CD14-positive monocyte (primary cell): ENCODE results near the gene GBX1. TPM values are rescaled to one million over a fixed set of nuclear protein-coding genes. Genes with fewer than 3 reads are reported as not detected.

Source experiments
- DNase-seq, 3 donors: peaks; one replicate each; pipeline ENCODE4 v3.0.0-alpha.2; 2011 to 2022
- H2AFZ ChIP-seq: 2 replicates; pipeline ENCODE4 v1.6.0; 2012; ENCODE audit warnings: mild to moderate bottlenecking, low read depth, low read length, inconsistent platforms; ENCODE audit not compliant: insufficient read depth, poor library complexity, severe bottlenecking
- H3K27ac ChIP-seq, 2 donors: 1 replicate in 1 of 2; 2 replicates in 1 of 2; pipeline ENCODE4 v1.5.1; 2012 to 2013; ENCODE audit warnings: low read length in 2 of 2, control low read depth in 1 of 2, inconsistent platforms in 1 of 2, low read depth in 1 of 2, mild to moderate bottlenecking in 1 of 2
- H3K27me3 ChIP-seq, 2 donors: one replicate each; pipeline versions ENCODE4 v1.6.0 to v1.6.1; 2011 to 2013; ENCODE audit warnings: low read length in 2 of 2; ENCODE audit not compliant: control insufficient read depth in 2 of 2, insufficient read depth in 2 of 2
- H3K36me3 ChIP-seq, 2 donors: replicated peaks in 1 of 2; 1 replicate in 1 of 2; 2 replicates in 1 of 2; pipeline versions ENCODE4 v1.5.1 to v1.6.1; 2012 to 2013; ENCODE audit warnings: low read length in 2 of 2, control low read depth in 1 of 2, inconsistent platforms in 1 of 2, mild to moderate bottlenecking in 1 of 2; ENCODE audit not compliant: insufficient read depth in 2 of 2, control insufficient read depth in 1 of 2
- H3K4me1 ChIP-seq, 2 donors: 1 replicate in 1 of 2; 2 replicates in 1 of 2; pipeline versions ENCODE4 v1.5.1 to v1.6.1; 2012 to 2013; ENCODE audit warnings: low read length in 2 of 2, control low read depth in 1 of 2, inconsistent platforms in 1 of 2, mild to moderate bottlenecking in 1 of 2, moderate library complexity in 1 of 2; ENCODE audit not compliant: insufficient read depth in 2 of 2, control insufficient read depth in 1 of 2
- H3K4me2 ChIP-seq: replicated peaks from 2 replicates; pipeline ENCODE3; 2012; ENCODE audit warnings: low read length, moderate library complexity, mild to moderate bottlenecking; ENCODE audit not compliant: poor library complexity, severe bottlenecking; ENCODE audit errors: extremely low read depth
- H3K4me3 ChIP-seq, 3 experiments: fragments of 200-600 bp in 1 of 3; sonication (generic) in 1 of 3; replicated peaks in 1 of 3; 1 replicate in 2 of 3; 2 replicates in 1 of 3; pipeline ENCODE4 v1.5.1; 2011 to 2013; ENCODE audit warnings: low read length in 3 of 3, mild to moderate bottlenecking in 3 of 3, control low read depth in 2 of 3, low read depth in 2 of 3, inconsistent platforms in 1 of 3, moderate library complexity in 1 of 3
- H3K79me2 ChIP-seq: 2 replicates; pipeline ENCODE4 v1.6.0; 2012; ENCODE audit warnings: mild to moderate bottlenecking, control low read depth, inconsistent platforms, low read length, moderate library complexity; ENCODE audit not compliant: insufficient read depth
- H3K9ac ChIP-seq: 2 replicates; pipeline ENCODE4 v1.6.0; 2017; ENCODE audit warnings: low read length, mild to moderate bottlenecking; ENCODE audit not compliant: insufficient read depth, poor library complexity, severe bottlenecking
- H3K9me3 ChIP-seq, 2 donors: replicated peaks in 1 of 2; 1 replicate in 1 of 2; 2 replicates in 1 of 2; pipeline versions ENCODE4 v1.5.1 to v1.6.1; 2012 to 2013; ENCODE audit warnings: low read length in 2 of 2, control low read depth in 1 of 2; ENCODE audit not compliant: control insufficient read depth in 1 of 2, insufficient read depth in 1 of 2
- H4K20me1 ChIP-seq: 2 replicates; pipeline ENCODE4 v1.6.0; 2012; ENCODE audit warnings: mild to moderate bottlenecking, low read length, control low read depth, moderate library complexity; ENCODE audit not compliant: insufficient read depth
- H3K27ac Mint-ChIP-seq, 7 donors: one replicate each; pipeline ENCODE4 v1.8.0; 2020; ENCODE audit warnings: mild to moderate bottlenecking in 7 of 7, mixed read lengths in 7 of 7, moderate library complexity in 6 of 7, inconsistent platforms in 2 of 7
- H3K27me3 Mint-ChIP-seq, 3 donors: one replicate each; pipeline ENCODE4 v1.8.0; 2021 to 2022; ENCODE audit warnings: low read depth in 3 of 3, mild to moderate bottlenecking in 3 of 3, mixed read lengths in 3 of 3, moderate library complexity in 3 of 3, inconsistent platforms in 1 of 3
- H3K36me3 Mint-ChIP-seq, 2 donors: one replicate each; pipeline ENCODE4 v1.8.0; 2020; ENCODE audit warnings: mixed read lengths in 2 of 2, inconsistent platforms in 1 of 2, mild to moderate bottlenecking in 1 of 2
- H3K4me1 Mint-ChIP-seq: one replicate; pipeline ENCODE4 v1.8.0; 2020; ENCODE audit warnings: mild to moderate bottlenecking, mixed read lengths
- H3K4me3 Mint-ChIP-seq, 2 donors: one replicate each; pipeline ENCODE4 v1.8.0; 2020; ENCODE audit warnings: mild to moderate bottlenecking in 2 of 2, mixed read lengths in 2 of 2, moderate library complexity in 1 of 2
- H3K9me3 Mint-ChIP-seq, 7 donors: one replicate each; pipeline ENCODE4 v1.8.0; 2020 to 2022; ENCODE audit warnings: mixed read lengths in 7 of 7, mild to moderate bottlenecking in 6 of 7, moderate library complexity in 6 of 7, inconsistent platforms in 2 of 7
- CTCF ChIP-seq: fragments of 200-600 bp; IDR thresholded peaks from one replicate; pipeline ENCODE4 v1.8.0; 2022; ENCODE audit warnings: antibody characterized with exemption, mild to moderate bottlenecking
- whole genome bisulfite sequencing: methylation state at CpG from one replicate; pipeline ENCODE4 v1.1.5; 2013; ENCODE audit warnings: missing lambda C conversion rate; ENCODE audit not compliant: insufficient coverage; 5-methylcytosine and 5-hydroxymethylcytosine counted together
- intact Hi-C, 2 donors: fragments of 100-400 bp; cut with micrococcal nuclease; formaldehyde crosslinking; loops; one replicate each; pipeline versions ENCODE4 v1.15.0 to v1.15.1; 2023
- polyA plus RNA-seq, 3 donors: library from polyadenylated mRNA; depleted of rRNA in 1 of 3; unstranded in 2 of 3; stranded (reverse) in 1 of 3; fragments of 300-500 nt in 2 of 3; fragments of >200 nt in 1 of 3; fragmentation: Illumina TruSeq in 2 of 3; gene quantifications; 1 replicate in 2 of 3; 2 replicates in 1 of 3; pipeline ENCODE4 v1.2.3, GENCODE V29; 2012 to 2021

The GBX1 gene
- polyA plus RNA-seq, 3 donors: not detected

GRCh38 chr7:151213826-151214225, 46.3 kb upstream of the GBX1 start:
- Histone ChIP-seq H3K4me1 (no peaks in the 10 kb centered on the region), H3K4me2 (no peak overlapping the region), H3K79me2 (no peaks in the 10 kb centered on the region), H3K4me3 (no peak overlapping the region), H3K27ac (no peak overlapping the region), H2AFZ (no peak overlapping the region), H3K36me3 (peaks cover 59 to 70% of the 10 kb centered on the region in 2 donors), H3K27me3 (no peaks in the 10 kb centered on the region), H3K9me3 (no peaks in the 10 kb centered on the region), H4K20me1 (no peaks in the 10 kb centered on the region), H3K9ac (no peak overlapping the region)
- WGBS: 89% methylated on average over 3 of the region's 3 CpGs
- DNase-seq: no peak
- no peak for TF ChIP-seq CTCF
- H3K27ac Mint-ChIP-seq: peak overlapping the region in 1 of 7 donors; percentile 16
- intact Hi-C loops: no loop called here
- peaks cover 2 to 3% (median 3%) of the 10 kb centered on the region in 3 donors for H3K27me3 Mint-ChIP-seq
- H3K36me3 Mint-ChIP-seq: peaks cover 69 to 72% of the 10 kb centered on the region in 2 donors
- H3K4me1 Mint-ChIP-seq: no peaks in the 10 kb centered on the region
- H3K9me3 Mint-ChIP-seq: no peaks in the 10 kb centered on the region
- H3K4me3 Mint-ChIP-seq: no peak overlapping the region

GRCh38 chr7:151212626-151213025, 45.1 kb upstream of the GBX1 start:
- no peak overlapping the region for H3K4me2 ChIP-seq
- Mint-ChIP-seq H3K9me3 (no peaks in the 10 kb centered on the region), H3K27me3 (peaks cover 5 to 10% (median 9%) of the 10 kb centered on the region in 3 donors), H3K36me3 (peaks cover 57 to 60% of the 10 kb centered on the region in 2 donors), H3K4me1 (no peaks in the 10 kb centered on the region), H3K4me3 (no peak overlapping the region), H3K27ac (no peak overlapping the region)
- H3K27ac ChIP-seq: no peak overlapping the region
- no peak for TF ChIP-seq CTCF
- intact Hi-C loops: no loop called here
- H3K36me3 ChIP-seq: peaks cover 47 to 58% of the 10 kb centered on the region in 2 donors
- no peak for DNase-seq
- H3K4me3 ChIP-seq: no peak overlapping the region
- 100% methylated on average over 3 of the region's 5 CpGs for WGBS
- no peaks in the 10 kb centered on the region for H3K79me2 ChIP-seq
- no peak overlapping the region for H3K9ac ChIP-seq
- H2AFZ ChIP-seq: no peak overlapping the region
- peaks cover 3% of the 10 kb centered on the region for H4K20me1 ChIP-seq
- H3K27me3 ChIP-seq: no peaks in the 10 kb centered on the region
- no peaks in the 10 kb centered on the region for H3K9me3 ChIP-seq
- no peaks in the 10 kb centered on the region for H3K4me1 ChIP-seq
